Liver (tissue), 9 donors: ENCODE data around the gene NFIA. TPM values are rescaled to one million over a fixed set of nuclear protein-coding genes. Genes with fewer than 3 reads are reported as not detected.

Source experiments
- DNase-seq: peaks from one replicate; pipeline ENCODE4 v3.0.0-alpha.2; 2017; ENCODE audit warnings: low spot score
- H3K27ac ChIP-seq, 2 donors: one replicate each; pipeline ENCODE4 v1.7.0; 2013; ENCODE audit warnings: inconsistent platforms in 2 of 2, low read length in 2 of 2, control low read depth in 1 of 2, low read depth in 1 of 2, mild to moderate bottlenecking in 1 of 2
- H3K27me3 ChIP-seq, 4 donors: one replicate each; pipeline versions ENCODE4 v1.6.1 to v1.7.0; 2013; ENCODE audit warnings: low read length in 3 of 4, inconsistent platforms in 1 of 4, mild to moderate bottlenecking in 1 of 4, moderate library complexity in 1 of 4; ENCODE audit not compliant: control insufficient read depth in 4 of 4, insufficient read depth in 4 of 4
- H3K36me3 ChIP-seq, 4 donors: one replicate each; pipeline versions ENCODE4 v1.6.1 to v1.7.0; 2013; ENCODE audit warnings: low read length in 3 of 4, mild to moderate bottlenecking in 3 of 4, low read depth in 1 of 4, moderate library complexity in 1 of 4; ENCODE audit not compliant: control insufficient read depth in 4 of 4, insufficient read depth in 3 of 4
- H3K4me1 ChIP-seq, 4 donors: one replicate each; pipeline versions ENCODE4 v1.6.1 to v1.7.0; 2013; ENCODE audit warnings: low read length in 3 of 4, mild to moderate bottlenecking in 3 of 4, moderate library complexity in 1 of 4; ENCODE audit not compliant: control insufficient read depth in 4 of 4, insufficient read depth in 4 of 4
- H3K4me3 ChIP-seq, 3 donors: one replicate each; pipeline versions ENCODE4 v1.6.1 to v1.7.0; 2013; ENCODE audit warnings: low read length in 3 of 3, control low read depth in 1 of 3, low read depth in 1 of 3, mild to moderate bottlenecking in 1 of 3
- H3K9ac ChIP-seq, 2 donors: one replicate each; pipeline ENCODE4 v1.7.0; 2013; ENCODE audit warnings: low read length in 2 of 2, mild to moderate bottlenecking in 2 of 2, moderate library complexity in 2 of 2, control low read depth in 1 of 2, low read depth in 1 of 2
- H3K9me3 ChIP-seq, 4 donors: one replicate each; pipeline versions ENCODE4 v1.6.1 to v1.7.0; 2013; ENCODE audit warnings: low read length in 3 of 4; ENCODE audit not compliant: control insufficient read depth in 4 of 4
- CTCF ChIP-seq: fragments of 150-350 bp; IDR thresholded peaks from 2 replicates; pipeline ENCODE4 v1.5.1; 2017; ENCODE audit warnings: improper control_type of control experiment, low read depth, low read length; ENCODE audit not compliant: missing input control
- EGR1 ChIP-seq, 2 donors: IDR thresholded peaks; 2 replicates each; pipeline ENCODE4 v1.6.1; 2016 to 2018; ENCODE audit warnings: antibody characterized with exemption in 2 of 2, low read depth in 2 of 2
- FOXA1 ChIP-seq: IDR thresholded peaks from 2 replicates; pipeline ENCODE4 v1.6.1; 2016; ENCODE audit warnings: antibody characterized with exemption
- FOXA2 ChIP-seq: IDR thresholded peaks from 2 replicates; pipeline ENCODE4 v1.6.1; 2016; ENCODE audit warnings: antibody characterized with exemption
- GABPA ChIP-seq, 2 donors: IDR thresholded peaks in 1 of 2; conservative IDR thresholded peaks in 1 of 2; 2 replicates each; pipeline ENCODE4 v1.6.1; 2016; ENCODE audit warnings: antibody characterized with exemption in 2 of 2, mild to moderate bottlenecking in 1 of 2, moderate library complexity in 1 of 2
- HNF4G ChIP-seq: IDR thresholded peaks from 2 replicates; pipeline ENCODE4 v1.6.1; 2016; ENCODE audit warnings: antibody characterized with exemption
- JUND ChIP-seq, 2 donors: IDR thresholded peaks; 2 replicates each; pipeline ENCODE4 v1.6.1; 2016; ENCODE audit warnings: antibody characterized with exemption in 2 of 2
- MAX ChIP-seq: IDR thresholded peaks from 2 replicates; pipeline ENCODE4 v1.6.1; 2016; ENCODE audit warnings: antibody characterized with exemption
- RAD21 ChIP-seq, 2 donors: IDR thresholded peaks; 2 replicates each; pipeline ENCODE4 v1.6.1; 2016; ENCODE audit warnings: antibody characterized with exemption in 2 of 2, mild to moderate bottlenecking in 2 of 2
- REST ChIP-seq: IDR thresholded peaks from 2 replicates; pipeline ENCODE4 v1.6.1; 2016; ENCODE audit warnings: antibody characterized with exemption, mild to moderate bottlenecking
- RXRA ChIP-seq, 2 donors: IDR thresholded peaks; 2 replicates each; pipeline ENCODE4 v1.6.1; 2017 to 2018; ENCODE audit warnings: antibody characterized with exemption in 2 of 2, mild to moderate bottlenecking in 1 of 2
- SP1 ChIP-seq: IDR thresholded peaks from 2 replicates; pipeline ENCODE4 v1.6.1; 2018; ENCODE audit warnings: antibody characterized with exemption, mild to moderate bottlenecking
- YY1 ChIP-seq: IDR thresholded peaks from 2 replicates; pipeline ENCODE4 v1.6.1; 2016; ENCODE audit warnings: antibody characterized with exemption, mild to moderate bottlenecking
- WGBS: extraction: QIAGEN DNeasy Blood & Tissue Kit; methylation state at CpG from one replicate; pipeline ENCODE4 v1.1.7; 2013; 5-methylcytosine and 5-hydroxymethylcytosine counted together
- polyA plus RNA-seq, 2 donors: library from polyadenylated mRNA; stranded (reverse) in 1 of 2; unstranded in 1 of 2; fragments of 200-250 nt in 1 of 2; fragments of >200 nt in 1 of 2; fragmentation: Nextera tagmentation in 1 of 2; extraction: Ambion mirVana in 1 of 2; gene quantifications; one replicate each; pipeline versions ENCODE4 v1.2.1 to v1.2.3, GENCODE V29; 2013 to 2015
- total RNA-seq, 2 donors: library from RNA; depleted of rRNA; stranded (reverse); fragments of >200 nt; gene quantifications; one replicate each; pipeline ENCODE4 v1.2.3, GENCODE V29; 2014
- TF ChIP-seq, protein P1 (sequence below): IDR thresholded peaks from 2 replicates; pipeline ENCODE4 v1.6.1; 2016; ENCODE audit warnings: antibody characterized with exemption
- donor health status: healthy.
- donor health status: healthy.
- donor health status: healthy.
- donor health status: healthy.
- donor health status: healthy.

NFIA gene
- total and polyA plus RNA-seq, 4 donors = 6.8 to 53.7 (median 22.2) TPM

DNA sequence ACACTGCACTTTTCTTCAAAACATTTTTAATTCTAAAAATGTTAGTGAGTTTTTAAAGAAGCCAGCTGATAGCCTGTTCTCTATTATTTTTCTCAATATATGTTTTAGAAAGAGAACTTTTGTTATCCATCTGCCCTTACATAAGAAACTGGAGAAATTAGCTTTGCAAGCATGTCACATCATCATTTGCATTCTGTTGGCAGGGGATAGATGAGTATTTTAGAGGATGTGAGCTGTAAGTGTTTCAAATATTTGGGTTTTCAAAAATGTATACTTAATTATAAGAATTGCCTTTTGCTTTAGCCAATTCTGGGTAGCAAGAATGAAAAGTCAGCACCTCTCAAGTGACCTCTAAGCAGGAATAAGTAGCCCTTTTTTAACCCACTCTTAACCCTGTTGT, 7.4 kb downstream of the NFIA start:
- TF ChIP-seq FOXA1 (no peak), MAX (no peak), JUND (IDR thresholded peaks at IDR 0.05) (no peak), GABPA (IDR thresholded peaks at IDR 0.05 in 1 of 2, conservative IDR thresholded peaks at IDR 0.05 in 1 of 2) (no peak), YY1 (no peak), HNF4G (no peak), RXRA (IDR thresholded peaks at IDR 0.05) (no peak), RAD21 (IDR thresholded peaks at IDR 0.05) (no peak), CTCF (no peak), SP1 (no peak), EGR1 (IDR thresholded peaks at IDR 0.05; ENCODE audit: low read depth in 2 of 2) (no peak)
- TF ChIP-seq, protein P1, sequence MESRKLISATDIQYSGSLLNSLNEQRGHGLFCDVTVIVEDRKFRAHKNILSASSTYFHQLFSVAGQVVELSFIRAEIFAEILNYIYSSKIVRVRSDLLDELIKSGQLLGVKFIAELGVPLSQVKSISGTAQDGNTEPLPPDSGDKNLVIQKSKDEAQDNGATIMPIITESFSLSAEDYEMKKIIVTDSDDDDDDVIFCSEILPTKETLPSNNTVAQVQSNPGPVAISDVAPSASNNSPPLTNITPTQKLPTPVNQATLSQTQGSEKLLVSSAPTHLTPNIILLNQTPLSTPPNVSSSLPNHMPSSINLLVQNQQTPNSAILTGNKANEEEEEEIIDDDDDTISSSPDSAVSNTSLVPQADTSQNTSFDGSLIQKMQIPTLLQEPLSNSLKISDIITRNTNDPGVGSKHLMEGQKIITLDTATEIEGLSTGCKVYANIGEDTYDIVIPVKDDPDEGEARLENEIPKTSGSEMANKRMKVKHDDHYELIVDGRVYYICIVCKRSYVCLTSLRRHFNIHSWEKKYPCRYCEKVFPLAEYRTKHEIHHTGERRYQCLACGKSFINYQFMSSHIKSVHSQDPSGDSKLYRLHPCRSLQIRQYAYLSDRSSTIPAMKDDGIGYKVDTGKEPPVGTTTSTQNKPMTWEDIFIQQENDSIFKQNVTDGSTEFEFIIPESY = no peak
- DNase-seq = no peak
- no peak overlapping the region for H3K4me3 ChIP-seq
- peaks cover 3 to 8% (median 6%) of the 10 kb centered on the region in 4 donors for H3K36me3 ChIP-seq
- H3K27me3 ChIP-seq = no peaks in the 10 kb centered on the region
- H3K9ac ChIP-seq = no peak overlapping the region
- H3K4me1 ChIP-seq = peaks cover 6 to 56% (median 45%) of the 10 kb centered on the region in 4 donors
- no peaks in the 10 kb centered on the region for H3K9me3 ChIP-seq
- H3K27ac ChIP-seq = no peak overlapping the region

GRCh38 chr1:61090546-61091202, 8.3 kb downstream of the NFIA start:
- DNase-seq = no peak
- H3K36me3 ChIP-seq = peaks cover 3 to 8% (median 6%) of the 10 kb centered on the region in 4 donors
- H3K4me1 ChIP-seq = peaks cover 8 to 56% (median 48%) of the 10 kb centered on the region in 4 donors
- H3K27ac ChIP-seq = peak overlapping the region in 1 of 2 donors; percentile 13
- H3K9ac ChIP-seq = no peak overlapping the region
- no peaks in the 10 kb centered on the region for H3K9me3 ChIP-seq
- WGBS = 67% methylated on average over 9 of the region's 9 CpGs
- TF ChIP-seq, protein P1 = no peak
- no peak for TF ChIP-seq EGR1 (IDR thresholded peaks at IDR 0.05; ENCODE audit: low read depth in 2 of 2)
- TF ChIP-seq CTCF = no peak
- TF ChIP-seq GABPA (IDR thresholded peaks at IDR 0.05 in 1 of 2, conservative IDR thresholded peaks at IDR 0.05 in 1 of 2) = no peak
- no peak for TF ChIP-seq HNF4G
- TF ChIP-seq MAX = no peak
- no peak for TF ChIP-seq RXRA (IDR thresholded peaks at IDR 0.05)
- TF ChIP-seq SP1 = no peak
- no peak for TF ChIP-seq FOXA1
- TF ChIP-seq YY1 = no peak
- TF ChIP-seq RAD21 (IDR thresholded peaks at IDR 0.05) = no peak
- no peak for TF ChIP-seq FOXA2
- no peak for TF ChIP-seq REST
- TF ChIP-seq JUND (IDR thresholded peaks at IDR 0.05) = no peak
- no peaks in the 10 kb centered on the region for H3K27me3 ChIP-seq
- no peak overlapping the region for H3K4me3 ChIP-seq
